ENCODE results near the gene SLC27A1.

DNA sequence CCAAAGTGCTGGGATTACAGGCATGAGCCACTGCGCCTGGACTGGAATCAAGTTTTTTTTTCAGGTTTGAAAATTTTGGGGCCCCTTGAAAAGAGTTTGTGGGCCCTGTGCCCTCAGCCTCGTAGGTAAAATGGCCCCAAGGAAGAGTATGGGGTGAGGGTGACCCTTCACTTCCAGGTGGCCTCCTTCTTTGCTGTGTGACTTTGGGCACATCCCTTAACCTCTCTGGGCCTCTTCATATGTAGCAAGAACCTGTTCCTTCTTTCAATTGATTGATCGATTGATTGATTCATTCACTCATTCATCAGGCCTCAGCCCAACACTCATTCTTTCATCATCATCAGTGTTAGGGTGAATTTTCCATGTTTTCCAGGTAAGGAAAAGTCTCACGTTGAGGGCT lies 18.5 kb upstream of the SLC27A1 start:
- TF ChIP-seq, protein P1, sequence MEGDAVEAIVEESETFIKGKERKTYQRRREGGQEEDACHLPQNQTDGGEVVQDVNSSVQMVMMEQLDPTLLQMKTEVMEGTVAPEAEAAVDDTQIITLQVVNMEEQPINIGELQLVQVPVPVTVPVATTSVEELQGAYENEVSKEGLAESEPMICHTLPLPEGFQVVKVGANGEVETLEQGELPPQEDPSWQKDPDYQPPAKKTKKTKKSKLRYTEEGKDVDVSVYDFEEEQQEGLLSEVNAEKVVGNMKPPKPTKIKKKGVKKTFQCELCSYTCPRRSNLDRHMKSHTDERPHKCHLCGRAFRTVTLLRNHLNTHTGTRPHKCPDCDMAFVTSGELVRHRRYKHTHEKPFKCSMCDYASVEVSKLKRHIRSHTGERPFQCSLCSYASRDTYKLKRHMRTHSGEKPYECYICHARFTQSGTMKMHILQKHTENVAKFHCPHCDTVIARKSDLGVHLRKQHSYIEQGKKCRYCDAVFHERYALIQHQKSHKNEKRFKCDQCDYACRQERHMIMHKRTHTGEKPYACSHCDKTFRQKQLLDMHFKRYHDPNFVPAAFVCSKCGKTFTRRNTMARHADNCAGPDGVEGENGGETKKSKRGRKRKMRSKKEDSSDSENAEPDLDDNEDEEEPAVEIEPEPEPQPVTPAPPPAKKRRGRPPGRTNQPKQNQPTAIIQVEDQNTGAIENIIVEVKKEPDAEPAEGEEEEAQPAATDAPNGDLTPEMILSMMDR (IDR thresholded peaks at IDR 0.05; ENCODE audit: low read length), result no peak
- TF ChIP-seq EZH2phosphoT487 (IDR thresholded peaks at IDR 0.05; ENCODE audit: low read length), result no peak
- TF ChIP-seq EZH2 (optimal IDR thresholded peaks at IDR 0.05; ENCODE audit: low read depth, low read length), result no peak

Data from MM.1S (cell line).